ENCODE data around the gene PARK7.

DNA sequence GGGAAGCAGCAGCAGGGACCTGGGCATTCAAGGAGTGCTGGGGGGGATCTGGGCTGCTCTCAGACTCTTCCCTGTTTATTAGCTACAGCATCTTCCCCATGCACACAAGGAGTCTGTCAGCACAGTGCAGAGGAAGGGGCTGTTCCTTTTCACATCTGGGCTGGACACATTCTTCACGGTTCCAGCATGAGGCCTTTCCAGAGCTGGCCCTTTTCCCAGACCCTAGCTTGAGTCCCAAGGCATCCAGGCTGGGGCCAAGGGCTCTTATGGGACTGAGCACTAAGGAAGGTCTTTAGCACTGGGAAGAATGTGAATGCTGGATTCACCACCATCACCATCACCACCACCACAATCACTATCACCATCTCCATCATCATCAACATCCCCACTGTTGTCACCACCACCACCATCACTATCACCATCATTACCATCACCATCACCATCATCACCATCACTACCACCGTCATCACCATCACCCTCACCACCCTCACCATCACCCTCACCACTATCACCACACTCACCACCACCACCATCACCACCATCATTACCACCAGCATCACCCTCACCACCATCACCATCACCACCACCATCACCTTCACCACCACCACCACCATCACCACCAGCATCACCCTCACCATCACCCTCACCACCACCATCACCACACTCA, 28.4 kb downstream of the PARK7 start:
- TF ChIP-seq CTCF (IDR thresholded peaks at IDR 0.05; ENCODE audit: insufficient read depth, low read length, poor library complexity, severe bottlenecking), result no peak
- no peak for TF ChIP-seq EZH2phosphoT487 (conservative IDR thresholded peaks at IDR 0.05; ENCODE audit: low read length)

Data from SU-DHL-6 (cell line).